ENCODE results near the gene PTTG1. TPM values are rescaled to one million over a fixed set of nuclear protein-coding genes. Genes with fewer than 3 reads are reported as not detected.

The PTTG1 gene
- total and polyA plus RNA-seq, 2 of the 8 experiments (the other 6 are each of a cell fraction or from before 2014, with no cell fraction given): 240 to 478 TPM

DNA sequence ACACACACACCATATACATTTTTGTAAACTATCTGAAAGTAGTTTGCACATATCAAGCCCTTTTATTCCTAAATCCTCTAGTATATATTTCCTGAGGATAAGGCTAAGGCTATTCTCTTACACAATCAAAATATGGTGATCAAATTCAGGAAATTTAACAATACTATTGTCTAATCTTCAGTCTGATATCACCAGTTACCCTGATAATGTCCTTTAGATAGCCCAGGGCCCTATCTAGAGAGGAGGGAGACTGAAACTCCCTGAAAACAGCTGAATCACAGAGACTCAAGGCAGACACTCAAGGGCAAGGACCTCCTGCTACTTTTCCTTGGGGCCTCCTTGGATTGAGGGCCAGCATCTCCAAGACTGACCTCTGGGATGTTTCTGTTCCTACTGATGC, 30.4 kb downstream of the PTTG1 start:
- CTCF ChIA-PET (ENCODE audit: partially characterized antibody): interaction anchor here (0.7 to 2.8 kb wide), 2 partner anchors 13 to 175 kb away, joined by 3 to 13 read pairs; no protein-coding TSS in a partner anchor
- Histone ChIP-seq H2BK12ac (ENCODE audit: low read depth, low read length) (no peak overlapping the region), H3K27ac (ENCODE audit: low read depth, low read length) (no peak overlapping the region), H3K27me3 (replicated peaks in 1 of 4; ENCODE audit: control insufficient read depth in 3 of 4, extremely low read depth in 1 of 4, insufficient read depth in 3 of 4, low read length in 3 of 4) (no peaks in the 10 kb centered on the region), H4K8ac (ENCODE audit: extremely low read depth, insufficient read depth, low read length) (no peak overlapping the region), H2BK5ac (ENCODE audit: low read depth, low read length) (no peak overlapping the region), H2BK120ac (replicated peaks; ENCODE audit: low read depth, low read length) (no peak overlapping the region), H3K4ac (replicated peaks; ENCODE audit: insufficient read length, low read depth, low read length) (no peak overlapping the region), H3K18ac (ENCODE audit: extremely low read depth, low read length) (no peak overlapping the region), H3K4me1 (replicated peaks in 1 of 4; ENCODE audit: control insufficient read depth in 3 of 4, insufficient read depth in 4 of 4, low read length in 3 of 4) (no peaks in the 10 kb centered on the region), H3K23ac (ENCODE audit: insufficient read length) (no peak overlapping the region), H2AK5ac (ENCODE audit: low read depth, low read length) (no peak overlapping the region), H3K79me2 (ENCODE audit: control insufficient read depth in 1 of 2, insufficient read depth in 2 of 2, low read length in 2 of 2) (no peaks in the 10 kb centered on the region), H3K9me3 (ENCODE audit: insufficient read depth in 2 of 2, low read depth in 1 of 2, low read length in 1 of 2) (0 out of 4 replicates have a peak, but pooled peaks cover 0 to 3% of the 10 kb centered on the region in 2 experiments), H3K9ac (replicated peaks in 1 of 4; ENCODE audit: extremely low read depth in 1 of 4, low read depth in 3 of 4, low read length in 3 of 4) (no peak overlapping the region), H2AFZ (ENCODE audit: low read length) (no peak overlapping the region), H4K5ac (ENCODE audit: insufficient read length, low read depth, low read length) (no peak overlapping the region), H3K23me2 (ENCODE audit: low read depth, low read length) (no peaks in the 10 kb centered on the region), H3K56ac (replicated peaks; ENCODE audit: insufficient read length, low read depth, low read length) (no peak overlapping the region), H2BK20ac (ENCODE audit: low read length) (no peak overlapping the region), H4K20me1 (replicated peaks in 1 of 2; ENCODE audit: control insufficient read depth in 1 of 2, insufficient read depth in 2 of 2, low read length in 2 of 2) (no peaks in the 10 kb centered on the region), H2BK15ac (ENCODE audit: low read length) (no peak overlapping the region), H3K4me2 (ENCODE audit: insufficient read depth in 1 of 2, low read depth in 2 of 2, low read length in 2 of 2) (no peak overlapping the region), H4K91ac (replicated peaks; ENCODE audit: insufficient read length, low read length) (no peak overlapping the region), H3K36me3 (ENCODE audit: control insufficient read depth in 2 of 4, insufficient read depth in 4 of 4, low read length in 3 of 4) (no peaks in the 10 kb centered on the region), H3K14ac (ENCODE audit: insufficient read length) (no peak overlapping the region), H3K79me1 (ENCODE audit: low read depth, low read length) (no peaks in the 10 kb centered on the region), H3K4me3 (ENCODE audit: extremely low read depth in 1 of 4, insufficient read depth in 2 of 4, low read depth in 3 of 4, low read length in 4 of 4) (no peak overlapping the region)
- POLR2A ChIA-PET (ENCODE audit: partially characterized antibody): no interaction called here
- FAIRE-seq: no peak
- TF ChIP-seq BRCA1 (IDR thresholded peaks at IDR 0.05; ENCODE audit: low read depth, low read length): no peak
- TF ChIP-seq NANOG (IDR thresholded peaks at IDR 0.05; ENCODE audit: insufficient read depth, low read depth, low read length, poor library complexity, severe bottlenecking): no peak
- TF ChIP-seq, protein P1, sequence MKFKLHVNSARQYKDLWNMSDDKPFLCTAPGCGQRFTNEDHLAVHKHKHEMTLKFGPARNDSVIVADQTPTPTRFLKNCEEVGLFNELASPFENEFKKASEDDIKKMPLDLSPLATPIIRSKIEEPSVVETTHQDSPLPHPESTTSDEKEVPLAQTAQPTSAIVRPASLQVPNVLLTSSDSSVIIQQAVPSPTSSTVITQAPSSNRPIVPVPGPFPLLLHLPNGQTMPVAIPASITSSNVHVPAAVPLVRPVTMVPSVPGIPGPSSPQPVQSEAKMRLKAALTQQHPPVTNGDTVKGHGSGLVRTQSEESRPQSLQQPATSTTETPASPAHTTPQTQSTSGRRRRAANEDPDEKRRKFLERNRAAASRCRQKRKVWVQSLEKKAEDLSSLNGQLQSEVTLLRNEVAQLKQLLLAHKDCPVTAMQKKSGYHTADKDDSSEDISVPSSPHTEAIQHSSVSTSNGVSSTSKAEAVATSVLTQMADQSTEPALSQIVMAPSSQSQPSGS (IDR thresholded peaks at IDR 0.05; ENCODE audit: low read length): no peak
- no peak for TF ChIP-seq CBX8 (IDR thresholded peaks at IDR 0.05; ENCODE audit: borderline replicate concordance, low read depth, low read length)
- TF ChIP-seq JUND (IDR thresholded peaks at IDR 0.05; ENCODE audit: low read length): no peak
- TF ChIP-seq RAD21 (IDR thresholded peaks at IDR 0.05 in 1 of 2, conservative IDR thresholded peaks at IDR 0.05 in 1 of 2; ENCODE audit: low read depth in 2 of 2, low read length in 2 of 2): no peak
- peak in 1 of 2 experiments; percentile 22 for DNase-seq (ENCODE audit: low read depth in 1 of 2, low spot score in 2 of 2)
